B cell (primary cell): ENCODE measurements around the gene CALR3. TPM values are rescaled to one million over a fixed set of nuclear protein-coding genes. Genes with fewer than 3 reads are reported as not detected.
"Not testable (repeated sequence)": the region's sequence is repeated elsewhere in the genome, so short reads cannot be mapped to it uniquely, and the experiment has no call there.

Source experiments
- ATAC-seq: fragments of 200-7000 bp; cut with Tn5 transposase; one replicate; pipeline ENCODE4 v1.10.0; 2021; ENCODE audit warnings: low read depth, mild to moderate bottlenecking, moderate number of reproducible peaks, moderate library complexity
- CTCF ChIA-PET: fragments of 350-600 bp; sonication (Branson Sonifier 250); formaldehyde crosslinking; loops from one replicate; lab custom pipeline; 2021; ENCODE audit warnings: antibody characterized with exemption, inconsistent platforms; lab: Charles Lee
- POLR2A ChIA-PET: fragments of 350-600 bp; sonication (Branson Sonifier 250); formaldehyde crosslinking; loops from one replicate; lab custom pipeline; 2021; ENCODE audit warnings: antibody characterized with exemption; lab: Charles Lee
- DNase-seq: peaks from one replicate; pipeline ENCODE4 v3.0.0; 2013
- H2AFZ ChIP-seq: 2 replicates; pipeline ENCODE4 v1.6.1; 2012; ENCODE audit warnings: mild to moderate bottlenecking, low read depth, low read length; ENCODE audit not compliant: insufficient read depth, poor library complexity, severe bottlenecking
- H3K27ac ChIP-seq, 2 donors: 1 replicate in 1 of 2; 2 replicates in 1 of 2; pipeline ENCODE4 v1.5.1; 2012 to 2013; ENCODE audit warnings: low read length in 2 of 2, mild to moderate bottlenecking in 2 of 2, moderate library complexity in 1 of 2
- H3K27me3 ChIP-seq, 4 experiments: fragments of 200-600 bp in 1 of 4; sonication (generic) in 1 of 4; replicated peaks in 1 of 4; 1 replicate in 2 of 4; 2 replicates in 2 of 4; pipeline versions ENCODE4 v1.6.1 to v1.7.0; 2013 to 2016; ENCODE audit warnings: low read length in 3 of 4, mild to moderate bottlenecking in 2 of 4, mixed read lengths in 1 of 4, moderate library complexity in 1 of 4; ENCODE audit not compliant: insufficient read depth in 4 of 4, control insufficient read depth in 3 of 4; ENCODE audit errors: control extremely low read depth in 1 of 4
- H3K36me3 ChIP-seq, 2 experiments: replicated peaks in 1 of 2; 1 replicate in 1 of 2; 2 replicates in 1 of 2; pipeline versions ENCODE4 v1.6.1 to v1.7.1; 2013; ENCODE audit warnings: low read length in 1 of 2; ENCODE audit not compliant: insufficient read depth in 2 of 2, control insufficient read depth in 1 of 2; ENCODE audit errors: control extremely low read depth in 1 of 2, extremely low read depth in 1 of 2
- H3K4me1 ChIP-seq, 2 donors: fragments of 200-600 bp in 1 of 2; sonication (generic) in 1 of 2; 1 replicate in 1 of 2; 2 replicates in 1 of 2; pipeline versions ENCODE4 v1.5.1 to v1.6.1; 2013 to 2017; ENCODE audit warnings: low read length in 2 of 2; ENCODE audit not compliant: control insufficient read depth in 2 of 2, insufficient read depth in 2 of 2
- H3K4me2 ChIP-seq: replicated peaks from 2 replicates; pipeline ENCODE3; 2012; ENCODE audit warnings: mild to moderate bottlenecking, low read depth, low read length; ENCODE audit not compliant: poor library complexity, severe bottlenecking
- H3K4me3 ChIP-seq, 5 experiments: fragments of 200-600 bp in 1 of 5; sonication (generic) in 1 of 5; 1 replicate in 3 of 5; 2 replicates in 2 of 5; pipeline versions ENCODE4 v1.5.1 to v1.7.0; 2011 to 2016; ENCODE audit warnings: low read length in 4 of 5, mild to moderate bottlenecking in 4 of 5, low read depth in 2 of 5, control low read depth in 1 of 5, moderate library complexity in 1 of 5; ENCODE audit not compliant: insufficient read depth in 1 of 5; ENCODE audit errors: control extremely low read depth in 1 of 5, extremely low read depth in 1 of 5
- H3K79me2 ChIP-seq: fragments of 200-600 bp; sonication (generic); one replicate; pipeline ENCODE4 v1.6.0; 2016; ENCODE audit warnings: low read length; ENCODE audit not compliant: control insufficient read depth, insufficient read depth
- H3K9ac ChIP-seq: fragments of 200-600 bp; sonication (generic); 2 replicates; pipeline ENCODE4 v1.6.1; 2017; ENCODE audit warnings: mild to moderate bottlenecking, low read length, moderate library complexity
- H3K9me3 ChIP-seq, 3 donors: one replicate each; pipeline versions ENCODE4 v1.6.1 to v1.7.1; 2013; ENCODE audit warnings: low read length in 2 of 3; ENCODE audit not compliant: control insufficient read depth in 2 of 3, insufficient read depth in 1 of 3; ENCODE audit errors: control extremely low read depth in 1 of 3
- H4K20me1 ChIP-seq: 2 replicates; pipeline ENCODE4 v1.6.0; 2012; ENCODE audit warnings: mild to moderate bottlenecking, low read length; ENCODE audit not compliant: insufficient read depth, control insufficient read depth, poor library complexity, severe bottlenecking
- H3K27ac Mint-ChIP-seq: one replicate; pipeline ENCODE4 v1.8.0; 2021; ENCODE audit warnings: mixed read lengths
- H3K27me3 Mint-ChIP-seq: one replicate; pipeline ENCODE4 v1.8.0; 2021; ENCODE audit warnings: mixed read lengths
- H3K4me1 Mint-ChIP-seq: one replicate; pipeline ENCODE4 v1.8.0; 2021; ENCODE audit warnings: mixed read lengths
- H3K4me3 Mint-ChIP-seq: one replicate; pipeline ENCODE4 v1.8.0; 2021; ENCODE audit warnings: mixed read lengths
- H3K9me3 Mint-ChIP-seq: one replicate; pipeline ENCODE4 v1.8.0; 2022; ENCODE audit warnings: mixed read lengths; ENCODE audit not compliant: insufficient read depth
- EZH2 ChIP-seq: IDR thresholded peaks from 2 replicates; pipeline ENCODE4 v1.6.1; 2012; ENCODE audit warnings: borderline replicate concordance, low read depth, mild to moderate bottlenecking, moderate library complexity, low read length; ENCODE audit not compliant: insufficient read depth, poor library complexity, severe bottlenecking
- WGBS: methylation state at CpG from one replicate; pipeline ENCODE4 v1.1.5; 2013; ENCODE audit warnings: missing lambda C conversion rate; ENCODE audit not compliant: insufficient coverage; 5-methylcytosine and 5-hydroxymethylcytosine counted together
- intact Hi-C: fragments of 100-400 bp; cut with micrococcal nuclease; formaldehyde crosslinking; loops from one replicate; pipeline ENCODE4 v1.10.0; 2022
- polyA plus RNA-seq: library from polyadenylated mRNA; depleted of rRNA; stranded (reverse); fragments of >200 nt; gene quantifications from 2 replicates; pipeline ENCODE4 v1.2.3, GENCODE V29; 2012
- total RNA-seq, 2 donors: library from RNA; stranded (reverse); fragments of 120-200 nt in 1 of 2; gene quantifications; 1 replicate in 1 of 2; 2 replicates in 1 of 2; pipeline versions ENCODE4 v1.2.3 to v1.2.4, GENCODE V29; 2013 to 2022
- TF ChIP-seq, protein P1 (sequence below): fragments of 200-600 bp; IDR thresholded peaks from one replicate; pipeline ENCODE4 v1.8.0; 2022; ENCODE audit warnings: antibody characterized with exemption, mild to moderate bottlenecking

The CALR3 gene
- total and polyA plus RNA-seq, 2 donors (not counting 1 experiment from before 2014, with no cell fraction given), result 0.44 TPM; not detected in 1

GRCh38 chr19:16516381-16516780 lies 20.4 kb upstream of the CALR3 start:
- Mint-ChIP-seq H3K4me1 (no peaks in the 10 kb centered on the region), H3K9me3 (no peaks in the 10 kb centered on the region), H3K27ac (no peak overlapping the region), H3K4me3 (no peak overlapping the region), H3K27me3 (no peaks in the 10 kb centered on the region)
- H3K27me3 ChIP-seq, result no peaks in the 10 kb centered on the region
- CTCF ChIA-PET, result interaction anchor here (0.6 kb wide), 1 partner anchor 23 kb away, joined by 3 read pairs; no protein-coding TSS in a partner anchor
- no peak overlapping the region for H2AFZ ChIP-seq
- no peaks in the 10 kb centered on the region for H4K20me1 ChIP-seq
- H3K4me3 ChIP-seq, result no peak overlapping the region
- H3K4me1 ChIP-seq, result no peaks in the 10 kb centered on the region
- H3K9me3 ChIP-seq, result no peaks in the 10 kb centered on the region
- no peak for ATAC-seq
- TF ChIP-seq, protein P1, sequence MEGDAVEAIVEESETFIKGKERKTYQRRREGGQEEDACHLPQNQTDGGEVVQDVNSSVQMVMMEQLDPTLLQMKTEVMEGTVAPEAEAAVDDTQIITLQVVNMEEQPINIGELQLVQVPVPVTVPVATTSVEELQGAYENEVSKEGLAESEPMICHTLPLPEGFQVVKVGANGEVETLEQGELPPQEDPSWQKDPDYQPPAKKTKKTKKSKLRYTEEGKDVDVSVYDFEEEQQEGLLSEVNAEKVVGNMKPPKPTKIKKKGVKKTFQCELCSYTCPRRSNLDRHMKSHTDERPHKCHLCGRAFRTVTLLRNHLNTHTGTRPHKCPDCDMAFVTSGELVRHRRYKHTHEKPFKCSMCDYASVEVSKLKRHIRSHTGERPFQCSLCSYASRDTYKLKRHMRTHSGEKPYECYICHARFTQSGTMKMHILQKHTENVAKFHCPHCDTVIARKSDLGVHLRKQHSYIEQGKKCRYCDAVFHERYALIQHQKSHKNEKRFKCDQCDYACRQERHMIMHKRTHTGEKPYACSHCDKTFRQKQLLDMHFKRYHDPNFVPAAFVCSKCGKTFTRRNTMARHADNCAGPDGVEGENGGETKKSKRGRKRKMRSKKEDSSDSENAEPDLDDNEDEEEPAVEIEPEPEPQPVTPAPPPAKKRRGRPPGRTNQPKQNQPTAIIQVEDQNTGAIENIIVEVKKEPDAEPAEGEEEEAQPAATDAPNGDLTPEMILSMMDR, result no peak
- TF ChIP-seq EZH2, result no peak
- H3K36me3 ChIP-seq, result peaks cover 2 to 39% of the 10 kb centered on the region in 2 experiments
- H3K9ac ChIP-seq, result no peak overlapping the region
- POLR2A ChIA-PET, result no interaction called here
- H3K27ac ChIP-seq, result no peak overlapping the region
- intact Hi-C loops, result no loop called here
- no peaks in the 10 kb centered on the region for H3K79me2 ChIP-seq
- H3K4me2 ChIP-seq, result no peak overlapping the region
- 92% methylated on average over 13 of the region's 15 CpGs for WGBS
- no peak for DNase-seq

- H3K9ac ChIP-seq, result no peak overlapping the region
- no peaks in the 10 kb centered on the region for H4K20me1 ChIP-seq
- peaks cover 2 to 28% of the 10 kb centered on the region in 2 experiments for H3K36me3 ChIP-seq
- H3K27me3 ChIP-seq, result no peaks in the 10 kb centered on the region
- Mint-ChIP-seq H3K27me3 (no peaks in the 10 kb centered on the region), H3K9me3 (no peaks in the 10 kb centered on the region), H3K27ac (no peak overlapping the region), H3K4me1 (no peaks in the 10 kb centered on the region), H3K4me3 (no peak overlapping the region)
- H3K9me3 ChIP-seq, result no peaks in the 10 kb centered on the region
- H3K4me1 ChIP-seq, result no peaks in the 10 kb centered on the region
- DNase-seq (no peak), ATAC-seq (peak; percentile 28)
- TF ChIP-seq EZH2, result no peak
- TF ChIP-seq, protein P1, result no peak
- H3K4me2 ChIP-seq, result no peak overlapping the region
- WGBS, result 96% methylated on average over 22 of the region's 24 CpGs
- POLR2A ChIA-PET, result interaction anchor here (0.7 kb wide), 1 partner anchor 8 kb away, joined by 5 read pairs; no protein-coding TSS in a partner anchor
- H3K27ac ChIP-seq, result no peak overlapping the region
- H3K4me3 ChIP-seq, result no peak overlapping the region
- H2AFZ ChIP-seq, result no peak overlapping the region
- CTCF ChIA-PET, result interaction anchor here (0.8 to 1.8 kb wide), 3 partner anchors 72 to 259 kb away, joined by 3 to 5 read pairs (median 3); no protein-coding TSS in a partner anchor
- no peaks in the 10 kb centered on the region for H3K79me2 ChIP-seq
- intact Hi-C loops, result no loop called here
Measured at GRCh38 chr19:16514383-16515019, 18.5 kb upstream of the CALR3 start.

DNA sequence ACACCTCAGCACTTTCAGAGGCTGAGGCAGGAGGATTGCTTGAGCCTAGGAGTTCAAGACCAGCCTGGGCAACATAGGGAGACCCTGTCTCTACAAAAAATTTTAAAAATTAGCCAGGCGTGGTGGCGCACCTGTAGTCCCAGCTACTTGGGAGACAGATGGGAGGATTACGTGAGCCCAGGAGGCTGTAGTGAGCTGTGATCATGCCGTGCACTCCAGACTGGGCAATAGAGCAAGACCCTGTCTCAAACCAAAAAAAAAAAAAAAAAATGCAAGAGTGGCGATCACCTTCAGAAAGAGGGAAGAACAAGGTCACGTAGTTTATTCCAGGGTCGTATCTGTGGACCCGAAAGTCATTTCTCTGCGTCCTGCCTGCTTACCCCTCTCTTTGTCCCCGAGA lies 16.6 kb upstream of the CALR3 start:
- H3K27me3 ChIP-seq, H3K27ac Mint-ChIP-seq, POLR2A ChIA-PET, H3K9me3 Mint-ChIP-seq, H3K27me3 Mint-ChIP-seq, DNase-seq, H3K9me3 ChIP-seq, H2AFZ ChIP-seq, H3K4me1 ChIP-seq, H4K20me1 ChIP-seq, H3K4me1 Mint-ChIP-seq, H3K79me2 ChIP-seq, H3K27ac ChIP-seq, CTCF ChIA-PET, H3K4me3 Mint-ChIP-seq, intact Hi-C loops, H3K4me3 ChIP-seq, H3K4me2 ChIP-seq, ATAC-seq, H3K9ac ChIP-seq: not testable (repeated sequence)
- H3K36me3 ChIP-seq, result peaks cover 2 to 17% of the 10 kb centered on the region in 2 experiments
- 97% methylated on average over 9 of the region's 10 CpGs for WGBS
